Measurements from ENCODE around the gene ZNF398. TPM values are rescaled to one million over a fixed set of nuclear protein-coding genes. Genes with fewer than 3 reads are reported as not detected.

Gene ZNF398
- total and polyA plus RNA-seq, 2 of the 13 experiments (the other 11 are each of a cell fraction or from before 2014, with no cell fraction given), result 3.0 to 8.9 TPM

DNA sequence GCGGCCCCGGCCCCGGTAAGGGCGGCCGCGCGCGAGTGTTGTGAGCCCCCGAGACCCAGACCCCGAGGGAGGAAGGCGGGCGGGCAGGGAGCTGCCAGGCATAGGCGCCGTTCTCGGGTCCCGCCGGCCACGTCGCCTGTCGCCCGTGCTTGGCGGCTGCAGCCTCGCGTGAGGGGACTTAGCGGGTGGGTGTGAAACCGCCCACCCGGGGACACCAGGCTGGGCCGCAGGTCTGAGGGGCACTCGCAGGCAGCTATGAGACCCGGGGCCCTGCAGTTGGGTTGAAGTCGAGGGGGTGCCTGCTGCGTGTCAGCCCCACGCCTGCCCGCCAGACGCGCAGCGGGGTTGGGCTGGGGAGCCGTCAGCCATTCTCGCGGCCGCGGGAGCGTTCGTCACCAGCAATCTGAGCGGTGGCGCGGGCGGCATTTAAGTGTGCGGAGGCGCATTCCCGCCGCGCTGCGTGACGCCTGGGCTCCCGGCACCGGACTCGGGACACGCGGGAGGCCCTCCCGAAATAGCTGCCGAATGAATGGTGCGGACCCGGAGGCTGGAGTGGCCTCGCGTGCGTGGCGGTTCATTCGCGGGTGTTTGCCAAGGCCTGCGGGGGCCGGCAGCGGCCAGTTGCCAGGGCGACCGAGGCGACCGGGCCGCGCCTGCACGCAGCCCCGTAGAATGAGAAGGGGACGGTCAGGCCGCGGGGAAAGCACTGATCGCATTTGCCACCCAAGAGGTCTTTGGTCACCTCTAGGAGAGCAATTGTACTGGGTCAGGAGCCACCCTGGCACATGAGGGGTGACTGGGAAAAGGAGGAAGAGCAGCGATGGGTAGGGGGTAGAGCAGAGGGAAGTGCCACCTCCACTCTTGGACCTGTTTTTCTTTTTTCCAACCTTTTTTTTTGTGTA, 750 bp downstream of the ZNF398 start (continued):
- TF ChIP-seq ZBTB1 (CRISPR knock-in tag; IDR thresholded peaks at IDR 0.05; ENCODE audit: borderline replicate concordance) (no peak), NR2F6 (IDR thresholded peaks at IDR 0.05) (no peak), NR2F6 (CRISPR knock-in tag; IDR thresholded peaks at IDR 0.05) (no peak), JUNB (CRISPR knock-in tag; IDR thresholded peaks at IDR 0.05; ENCODE audit: borderline replicate concordance) (0 out of 2 replicates have a peak, but pooled peaks have one; percentile 7), ETV6 (CRISPR knock-in tag; conservative IDR thresholded peaks at IDR 0.05) (no peak), STAG1 (CRISPR knock-in tag; IDR thresholded peaks at IDR 0.05) (no peak), CHCHD3 (CRISPR knock-in tag; IDR thresholded peaks at IDR 0.05) (no peak), ZMAT3 (CRISPR knock-in tag; conservative IDR thresholded peaks at IDR 0.05) (peak; percentile 87; the same call in 1 of the 2 replicates), IRF2 (CRISPR knock-in tag; IDR thresholded peaks at IDR 0.05) (no peak), PITX1 (CRISPR knock-in tag; IDR thresholded peaks at IDR 0.05) (0 out of 2 replicates have a peak, but pooled peaks have one; percentile 19), ZNF383 (CRISPR knock-in tag; IDR thresholded peaks at IDR 0.05; ENCODE audit: borderline replicate concordance) (no peak), NFIC (IDR thresholded peaks at IDR 0.05; ENCODE audit: low read length) (no peak), ZNF20 (CRISPR knock-in tag; IDR thresholded peaks at IDR 0.05) (no peak), PLRG1 (conservative IDR thresholded peaks at IDR 0.05) (no peak), TGIF2 (CRISPR knock-in tag; IDR thresholded peaks at IDR 0.05) (no peak), ZSCAN21 (CRISPR knock-in tag; IDR thresholded peaks at IDR 0.05; ENCODE audit: borderline replicate concordance) (peak; percentile 54; the same call in 1 of the 2 replicates)
- TF ChIP-seq, protein P1, sequence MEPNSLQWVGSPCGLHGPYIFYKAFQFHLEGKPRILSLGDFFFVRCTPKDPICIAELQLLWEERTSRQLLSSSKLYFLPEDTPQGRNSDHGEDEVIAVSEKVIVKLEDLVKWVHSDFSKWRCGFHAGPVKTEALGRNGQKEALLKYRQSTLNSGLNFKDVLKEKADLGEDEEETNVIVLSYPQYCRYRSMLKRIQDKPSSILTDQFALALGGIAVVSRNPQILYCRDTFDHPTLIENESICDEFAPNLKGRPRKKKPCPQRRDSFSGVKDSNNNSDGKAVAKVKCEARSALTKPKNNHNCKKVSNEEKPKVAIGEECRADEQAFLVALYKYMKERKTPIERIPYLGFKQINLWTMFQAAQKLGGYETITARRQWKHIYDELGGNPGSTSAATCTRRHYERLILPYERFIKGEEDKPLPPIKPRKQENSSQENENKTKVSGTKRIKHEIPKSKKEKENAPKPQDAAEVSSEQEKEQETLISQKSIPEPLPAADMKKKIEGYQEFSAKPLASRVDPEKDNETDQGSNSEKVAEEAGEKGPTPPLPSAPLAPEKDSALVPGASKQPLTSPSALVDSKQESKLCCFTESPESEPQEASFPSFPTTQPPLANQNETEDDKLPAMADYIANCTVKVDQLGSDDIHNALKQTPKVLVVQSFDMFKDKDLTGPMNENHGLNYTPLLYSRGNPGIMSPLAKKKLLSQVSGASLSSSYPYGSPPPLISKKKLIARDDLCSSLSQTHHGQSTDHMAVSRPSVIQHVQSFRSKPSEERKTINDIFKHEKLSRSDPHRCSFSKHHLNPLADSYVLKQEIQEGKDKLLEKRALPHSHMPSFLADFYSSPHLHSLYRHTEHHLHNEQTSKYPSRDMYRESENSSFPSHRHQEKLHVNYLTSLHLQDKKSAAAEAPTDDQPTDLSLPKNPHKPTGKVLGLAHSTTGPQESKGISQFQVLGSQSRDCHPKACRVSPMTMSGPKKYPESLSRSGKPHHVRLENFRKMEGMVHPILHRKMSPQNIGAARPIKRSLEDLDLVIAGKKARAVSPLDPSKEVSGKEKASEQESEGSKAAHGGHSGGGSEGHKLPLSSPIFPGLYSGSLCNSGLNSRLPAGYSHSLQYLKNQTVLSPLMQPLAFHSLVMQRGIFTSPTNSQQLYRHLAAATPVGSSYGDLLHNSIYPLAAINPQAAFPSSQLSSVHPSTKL (CRISPR knock-in tag; IDR thresholded peaks at IDR 0.05), result no peak; the same call in 1 of the 2 replicates
- TF ChIP-seq, protein P2, sequence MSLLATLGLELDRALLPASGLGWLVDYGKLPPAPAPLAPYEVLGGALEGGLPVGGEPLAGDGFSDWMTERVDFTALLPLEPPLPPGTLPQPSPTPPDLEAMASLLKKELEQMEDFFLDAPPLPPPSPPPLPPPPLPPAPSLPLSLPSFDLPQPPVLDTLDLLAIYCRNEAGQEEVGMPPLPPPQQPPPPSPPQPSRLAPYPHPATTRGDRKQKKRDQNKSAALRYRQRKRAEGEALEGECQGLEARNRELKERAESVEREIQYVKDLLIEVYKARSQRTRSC (CRISPR knock-in tag; IDR thresholded peaks at IDR 0.05; ENCODE audit: low read depth), result 0 out of 2 replicates have a peak, but pooled peaks have one; percentile 69
- TF ChIP-seq, protein P3, sequence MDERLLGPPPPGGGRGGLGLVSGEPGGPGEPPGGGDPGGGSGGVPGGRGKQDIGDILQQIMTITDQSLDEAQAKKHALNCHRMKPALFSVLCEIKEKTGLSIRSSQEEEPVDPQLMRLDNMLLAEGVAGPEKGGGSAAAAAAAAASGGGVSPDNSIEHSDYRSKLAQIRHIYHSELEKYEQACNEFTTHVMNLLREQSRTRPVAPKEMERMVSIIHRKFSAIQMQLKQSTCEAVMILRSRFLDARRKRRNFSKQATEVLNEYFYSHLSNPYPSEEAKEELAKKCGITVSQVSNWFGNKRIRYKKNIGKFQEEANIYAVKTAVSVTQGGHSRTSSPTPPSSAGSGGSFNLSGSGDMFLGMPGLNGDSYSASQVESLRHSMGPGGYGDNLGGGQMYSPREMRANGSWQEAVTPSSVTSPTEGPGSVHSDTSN (CRISPR knock-in tag; IDR thresholded peaks at IDR 0.05), result no peak
- TF ChIP-seq, protein P4, sequence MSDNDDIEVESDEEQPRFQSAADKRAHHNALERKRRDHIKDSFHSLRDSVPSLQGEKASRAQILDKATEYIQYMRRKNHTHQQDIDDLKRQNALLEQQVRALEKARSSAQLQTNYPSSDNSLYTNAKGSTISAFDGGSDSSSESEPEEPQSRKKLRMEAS (IDR thresholded peaks at IDR 0.05), result peak; percentile 34; the same call in 1 of the 2 replicates
